Islet of Langerhans (tissue), 1 donor: Measurements from ENCODE around the gene TMEM198.

Experiments used
- FAIRE-seq: peaks from one replicate; lab custom pipeline; 2011; peaks lifted over from hg19 to GRCh38; lab: Jason Lieb, UNC

The TMEM198 gene

GRCh38 chr2:219545943-219546352 lies 2.1 kb downstream of the TMEM198 start:
- FAIRE-seq = no peak

- no peak for FAIRE-seq
Observed at GRCh38 chr2:219547621-219548020, 3.8 kb downstream of the TMEM198 start.

- no peak for FAIRE-seq
Observed at GRCh38 chr2:219548990-219549389, 5.2 kb downstream of the TMEM198 start.

GRCh38 chr2:219549619-219550018 lies 5.8 kb downstream of the TMEM198 start:
- FAIRE-seq = no peak

GRCh38 chr2:219551441-219552381 lies 7.9 kb downstream of the TMEM198 start:
- FAIRE-seq = no peak

GRCh38 chr2:219552382-219553167 lies 8.7 kb downstream of the TMEM198 start:
- FAIRE-seq = no peak

GRCh38 chr2:219553168-219553417 lies 9.3 kb downstream of the TMEM198 start:
- no peak for FAIRE-seq

- FAIRE-seq = no peak
Observed at GRCh38 chr2:219553463-219553963, 9.7 kb downstream of the TMEM198 start.

- no peak for FAIRE-seq
Observed at GRCh38 chr2:219554350-219554749, 10.5 kb downstream of the TMEM198 start.

GRCh38 chr2:219555956-219556355 lies 12.1 kb downstream of the TMEM198 start:
- FAIRE-seq = no peak

- no peak for FAIRE-seq
Observed at GRCh38 chr2:219556413-219556812, 12.6 kb downstream of the TMEM198 start.

- FAIRE-seq = no peak
Observed at GRCh38 chr2:219557320-219557719, 13.5 kb downstream of the TMEM198 start.

GRCh38 chr2:219557791-219558785 lies 14.3 kb downstream of the TMEM198 start:
- no peak for FAIRE-seq

- FAIRE-seq = no peak
Observed at GRCh38 chr2:219559156-219559915, 15.5 kb downstream of the TMEM198 start.

GRCh38 chr2:219560037-219560892 lies 16.4 kb downstream of the TMEM198 start:
- FAIRE-seq = no peak

GRCh38 chr2:219560893-219561178 lies 17.0 kb downstream of the TMEM198 start:
- FAIRE-seq = no peak

GRCh38 chr2:219561179-219562048 lies 17.6 kb downstream of the TMEM198 start:
- no peak for FAIRE-seq

- no peak for FAIRE-seq
Observed at GRCh38 chr2:219562049-219563020, 18.5 kb downstream of the TMEM198 start.
